Measurements from ENCODE around the gene RYR2. TPM values are rescaled to one million over a fixed set of nuclear protein-coding genes. Genes with fewer than 3 reads are reported as not detected.

RYR2 gene
- total RNA-seq, 1 donor from 2014 or later, result 7.8 TPM

DNA sequence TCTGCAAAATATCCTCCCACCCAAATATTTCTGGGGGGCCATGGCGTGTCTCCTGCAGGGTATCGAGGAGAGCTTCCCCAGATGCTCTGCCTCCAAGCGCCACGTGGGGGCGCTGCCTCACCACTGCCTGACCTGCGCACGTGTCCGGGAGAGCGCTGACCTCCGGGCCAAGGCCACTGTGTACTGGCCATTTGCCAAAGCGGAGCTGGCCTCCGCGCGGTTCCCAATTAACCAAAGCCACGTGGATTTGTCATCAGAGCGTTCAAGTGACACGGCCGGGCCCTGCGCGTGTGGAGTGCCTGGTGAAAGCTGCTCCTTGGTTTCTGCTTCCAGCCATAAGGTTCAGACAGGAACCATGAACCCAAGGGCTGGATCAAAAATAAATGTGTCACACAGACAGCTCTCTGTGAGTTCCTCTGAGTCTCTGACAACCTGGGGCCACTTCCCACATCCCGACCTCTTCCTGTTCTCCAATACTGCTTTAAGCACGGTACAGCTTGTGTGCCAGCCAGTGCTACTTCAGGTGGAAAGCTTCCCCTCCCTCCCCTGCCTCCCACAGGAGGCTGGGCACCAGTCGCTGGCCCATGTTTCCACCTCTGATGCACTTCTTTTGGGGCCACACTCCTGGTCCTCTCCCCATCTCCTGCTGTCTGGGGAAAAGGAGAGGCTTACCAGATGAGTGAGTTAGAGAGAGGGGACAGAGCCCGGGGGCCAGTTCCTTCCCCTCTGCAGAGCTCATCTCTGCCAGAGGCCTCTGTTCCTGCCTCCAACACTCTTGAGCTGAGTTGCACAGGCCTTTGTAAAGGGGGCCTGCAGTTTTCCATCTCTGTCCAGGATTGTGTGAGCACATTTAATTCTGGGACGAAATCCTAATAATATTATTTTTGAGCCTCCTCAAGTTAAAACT, 822.6 kb downstream of the RYR2 start:
- H3K4me3 ChIP-seq, result no peak overlapping the region
- H3K9me3 ChIP-seq, result no peaks in the 10 kb centered on the region
- peak; percentile 85 for DNase-seq
- no peaks in the 10 kb centered on the region for H3K36me3 ChIP-seq
- H3K27me3 ChIP-seq, result no peaks in the 10 kb centered on the region
- H3K4me1 ChIP-seq, result no peaks in the 10 kb centered on the region
- intact Hi-C loops (cut with DNase I), result no loop called here
- TF ChIP-seq, protein P1, sequence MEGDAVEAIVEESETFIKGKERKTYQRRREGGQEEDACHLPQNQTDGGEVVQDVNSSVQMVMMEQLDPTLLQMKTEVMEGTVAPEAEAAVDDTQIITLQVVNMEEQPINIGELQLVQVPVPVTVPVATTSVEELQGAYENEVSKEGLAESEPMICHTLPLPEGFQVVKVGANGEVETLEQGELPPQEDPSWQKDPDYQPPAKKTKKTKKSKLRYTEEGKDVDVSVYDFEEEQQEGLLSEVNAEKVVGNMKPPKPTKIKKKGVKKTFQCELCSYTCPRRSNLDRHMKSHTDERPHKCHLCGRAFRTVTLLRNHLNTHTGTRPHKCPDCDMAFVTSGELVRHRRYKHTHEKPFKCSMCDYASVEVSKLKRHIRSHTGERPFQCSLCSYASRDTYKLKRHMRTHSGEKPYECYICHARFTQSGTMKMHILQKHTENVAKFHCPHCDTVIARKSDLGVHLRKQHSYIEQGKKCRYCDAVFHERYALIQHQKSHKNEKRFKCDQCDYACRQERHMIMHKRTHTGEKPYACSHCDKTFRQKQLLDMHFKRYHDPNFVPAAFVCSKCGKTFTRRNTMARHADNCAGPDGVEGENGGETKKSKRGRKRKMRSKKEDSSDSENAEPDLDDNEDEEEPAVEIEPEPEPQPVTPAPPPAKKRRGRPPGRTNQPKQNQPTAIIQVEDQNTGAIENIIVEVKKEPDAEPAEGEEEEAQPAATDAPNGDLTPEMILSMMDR (IDR thresholded peaks at IDR 0.05), result peak; percentile 73
- H3K27ac ChIP-seq, result no peak overlapping the region
- peak; percentile 95 for ATAC-seq

DNA sequence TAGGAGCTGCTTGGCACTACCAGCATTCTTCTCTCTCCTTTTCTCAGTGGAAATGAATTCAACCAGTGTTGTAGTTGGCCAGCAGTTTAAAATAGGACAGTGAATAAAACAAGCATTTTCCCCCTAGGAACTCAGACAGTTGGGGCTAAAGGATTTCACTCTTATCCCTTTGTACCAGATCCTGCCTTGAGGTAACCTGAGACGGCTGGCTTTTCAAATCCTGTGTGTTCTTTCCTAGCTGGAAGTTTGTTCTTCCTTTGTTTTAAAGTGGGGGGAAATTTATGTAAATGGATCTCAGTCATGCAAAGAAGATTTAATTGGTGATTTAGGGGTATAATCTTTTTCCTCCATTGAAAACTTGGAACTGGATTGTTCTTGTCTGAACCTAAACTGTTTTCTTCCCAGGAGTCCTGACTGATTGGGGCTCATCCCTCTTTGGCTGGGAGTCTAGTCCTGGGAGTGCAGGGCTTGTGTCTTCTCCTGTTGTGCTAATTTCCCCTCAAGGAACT, 825.5 kb downstream of the RYR2 start:
- H3K27ac ChIP-seq, result no peak overlapping the region
- H3K27me3 ChIP-seq, result no peaks in the 10 kb centered on the region
- no peak for ATAC-seq
- no peaks in the 10 kb centered on the region for H3K9me3 ChIP-seq
- no peaks in the 10 kb centered on the region for H3K4me1 ChIP-seq
- H3K36me3 ChIP-seq, result no peaks in the 10 kb centered on the region
- TF ChIP-seq, protein P1 (IDR thresholded peaks at IDR 0.05), result no peak
- no peak for DNase-seq
- no peak overlapping the region for H3K4me3 ChIP-seq
- intact Hi-C loops (cut with DNase I), result no loop called here

DNA sequence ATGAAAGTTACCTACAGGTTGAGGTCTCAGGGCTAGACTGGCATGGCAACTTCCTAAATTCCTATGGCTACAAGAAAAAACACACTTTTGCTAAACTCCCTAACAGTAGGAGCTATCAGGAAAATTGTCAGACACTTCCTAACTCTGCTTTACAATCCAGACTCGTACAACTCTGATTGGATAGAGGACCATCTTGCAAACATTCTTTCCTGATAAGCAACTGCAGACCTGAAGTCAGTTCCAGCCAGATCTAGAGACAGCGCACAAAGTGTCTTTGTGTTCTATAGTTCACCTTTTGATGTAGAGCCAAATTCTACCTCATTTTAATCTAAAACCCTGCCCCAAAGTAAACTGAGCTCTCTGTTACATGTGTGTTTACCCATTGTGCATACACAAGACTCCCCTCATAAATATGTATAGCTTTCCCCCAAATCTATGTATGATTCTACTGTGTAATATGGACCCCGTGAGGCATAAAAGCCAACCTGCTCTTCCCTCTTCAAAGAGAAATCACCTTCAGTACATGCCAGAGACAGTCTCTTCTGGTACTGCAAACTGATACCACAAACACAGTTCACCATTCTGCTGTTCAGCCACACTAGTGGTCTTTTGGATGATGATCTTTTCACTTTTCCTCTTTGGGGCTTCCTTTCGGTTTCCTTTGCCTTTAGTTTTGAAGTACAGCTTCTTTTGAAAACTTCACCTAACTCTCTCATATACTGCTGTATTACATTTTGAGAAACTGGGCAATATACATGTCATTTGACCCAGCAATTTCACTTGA, 827.0 kb downstream of the RYR2 start:
- TF ChIP-seq, protein P1 (IDR thresholded peaks at IDR 0.05), result no peak
- no peaks in the 10 kb centered on the region for H3K27me3 ChIP-seq
- H3K36me3 ChIP-seq, result no peaks in the 10 kb centered on the region
- no peak for ATAC-seq
- H3K9me3 ChIP-seq, result no peaks in the 10 kb centered on the region
- intact Hi-C loops (cut with DNase I), result no loop called here
- H3K4me1 ChIP-seq, result no peaks in the 10 kb centered on the region
- no peak overlapping the region for H3K4me3 ChIP-seq
- H3K27ac ChIP-seq, result no peak overlapping the region
- DNase-seq, result no peak

DNA sequence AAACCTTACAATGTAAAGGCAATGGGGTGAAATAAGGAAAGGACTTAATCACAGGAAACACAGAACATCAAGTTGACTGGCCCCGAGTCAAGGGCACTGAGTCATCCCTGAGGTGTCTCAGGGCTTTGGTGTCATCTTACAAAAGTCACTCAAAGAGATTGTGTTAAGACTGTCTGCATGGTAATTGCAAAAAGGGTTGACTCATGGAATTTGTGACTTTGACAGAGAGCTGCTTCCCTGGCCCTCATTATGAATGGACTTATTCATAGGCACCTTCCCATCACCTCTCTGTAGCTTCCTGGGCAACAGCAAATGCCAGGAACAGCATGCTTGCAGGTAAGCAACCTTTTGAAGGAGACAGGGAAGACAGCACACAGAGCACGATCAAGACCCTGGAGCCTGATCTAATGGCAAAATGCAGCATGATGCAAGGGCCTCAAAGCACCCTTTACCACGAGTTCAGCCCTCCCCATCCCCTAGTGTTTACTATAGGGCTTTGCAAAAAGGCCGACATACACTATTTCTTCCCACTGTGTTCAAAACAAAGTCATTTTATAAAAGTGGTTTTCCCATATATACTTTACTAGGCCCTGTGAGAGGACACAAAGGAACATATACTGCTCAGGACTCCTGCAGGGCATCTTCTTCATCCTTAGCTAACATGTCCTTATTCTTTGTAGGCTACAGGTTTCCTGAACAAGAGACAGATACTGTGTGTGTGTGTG, 831.7 kb downstream of the RYR2 start:
- DNase-seq (no peak), ATAC-seq (no peak)
- Histone ChIP-seq H3K4me3 (no peak overlapping the region), H3K27me3 (no peaks in the 10 kb centered on the region), H3K36me3 (no peaks in the 10 kb centered on the region), H3K27ac (no peak overlapping the region), H3K9me3 (no peaks in the 10 kb centered on the region), H3K4me1 (no peaks in the 10 kb centered on the region)
- TF ChIP-seq, protein P1 (IDR thresholded peaks at IDR 0.05), result no peak
- intact Hi-C loops (cut with DNase I), result no loop called here

DNA sequence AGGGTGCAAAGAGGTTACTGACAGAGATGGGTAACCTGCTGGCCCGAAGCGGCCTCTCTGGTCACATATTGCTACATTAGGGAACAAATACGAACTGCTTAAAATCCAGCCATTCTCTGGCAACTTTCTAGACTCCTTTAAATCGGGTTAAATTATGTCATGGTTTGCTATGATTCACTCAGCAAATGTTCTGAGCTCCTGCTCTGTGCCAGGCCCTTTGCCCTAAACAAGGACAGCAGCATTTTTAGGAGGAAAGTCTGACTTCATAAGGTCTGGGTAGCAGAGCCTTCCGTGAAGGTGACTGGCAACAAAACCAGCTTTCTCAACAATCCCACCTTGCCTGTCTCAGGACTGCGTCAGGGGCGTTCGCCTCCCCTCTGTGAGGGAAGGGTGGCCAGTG, 833.3 kb downstream of the RYR2 start:
- no peaks in the 10 kb centered on the region for H3K9me3 ChIP-seq
- H3K4me1 ChIP-seq, result no peaks in the 10 kb centered on the region
- no peak overlapping the region for H3K4me3 ChIP-seq
- no peaks in the 10 kb centered on the region for H3K27me3 ChIP-seq
- H3K27ac ChIP-seq, result no peak overlapping the region
- TF ChIP-seq, protein P1 (IDR thresholded peaks at IDR 0.05), result no peak
- DNase-seq (no peak), ATAC-seq (no peak)
- no peaks in the 10 kb centered on the region for H3K36me3 ChIP-seq
- intact Hi-C loops (cut with DNase I), result no loop called here
